LNCAP (cell line): ENCODE measurements around the gene SLC12A3.

ENCODE experiments used
- TF ChIP-seq, protein P1 (sequence below): fragments of 450-650 bp; IDR thresholded peaks from 2 replicates; pipeline ENCODE4 v1.5.1; 2017; ENCODE audit warnings: mild to moderate bottlenecking

Gene SLC12A3

DNA sequence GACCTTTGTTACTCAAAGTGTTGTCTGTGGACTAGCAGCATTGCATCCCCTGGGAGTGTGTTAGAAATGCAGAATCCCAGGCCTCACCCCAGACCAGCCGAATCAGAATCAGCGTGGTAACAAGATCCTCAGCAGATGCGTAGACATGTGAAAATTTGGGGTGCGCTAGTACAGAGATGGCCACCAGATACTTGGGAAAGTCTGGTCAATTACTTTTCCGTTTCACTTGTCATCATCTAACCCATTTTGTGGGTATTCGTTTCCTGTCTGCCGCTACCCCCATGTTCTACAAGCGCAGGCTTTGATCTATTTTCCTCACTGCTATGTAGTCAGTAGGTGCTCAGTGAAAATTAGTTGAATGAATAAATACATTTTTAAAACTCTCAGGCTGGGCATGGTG is 33.8 kb downstream of the SLC12A3 start:
- TF ChIP-seq, protein P1, sequence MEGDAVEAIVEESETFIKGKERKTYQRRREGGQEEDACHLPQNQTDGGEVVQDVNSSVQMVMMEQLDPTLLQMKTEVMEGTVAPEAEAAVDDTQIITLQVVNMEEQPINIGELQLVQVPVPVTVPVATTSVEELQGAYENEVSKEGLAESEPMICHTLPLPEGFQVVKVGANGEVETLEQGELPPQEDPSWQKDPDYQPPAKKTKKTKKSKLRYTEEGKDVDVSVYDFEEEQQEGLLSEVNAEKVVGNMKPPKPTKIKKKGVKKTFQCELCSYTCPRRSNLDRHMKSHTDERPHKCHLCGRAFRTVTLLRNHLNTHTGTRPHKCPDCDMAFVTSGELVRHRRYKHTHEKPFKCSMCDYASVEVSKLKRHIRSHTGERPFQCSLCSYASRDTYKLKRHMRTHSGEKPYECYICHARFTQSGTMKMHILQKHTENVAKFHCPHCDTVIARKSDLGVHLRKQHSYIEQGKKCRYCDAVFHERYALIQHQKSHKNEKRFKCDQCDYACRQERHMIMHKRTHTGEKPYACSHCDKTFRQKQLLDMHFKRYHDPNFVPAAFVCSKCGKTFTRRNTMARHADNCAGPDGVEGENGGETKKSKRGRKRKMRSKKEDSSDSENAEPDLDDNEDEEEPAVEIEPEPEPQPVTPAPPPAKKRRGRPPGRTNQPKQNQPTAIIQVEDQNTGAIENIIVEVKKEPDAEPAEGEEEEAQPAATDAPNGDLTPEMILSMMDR, result no peak

DNA sequence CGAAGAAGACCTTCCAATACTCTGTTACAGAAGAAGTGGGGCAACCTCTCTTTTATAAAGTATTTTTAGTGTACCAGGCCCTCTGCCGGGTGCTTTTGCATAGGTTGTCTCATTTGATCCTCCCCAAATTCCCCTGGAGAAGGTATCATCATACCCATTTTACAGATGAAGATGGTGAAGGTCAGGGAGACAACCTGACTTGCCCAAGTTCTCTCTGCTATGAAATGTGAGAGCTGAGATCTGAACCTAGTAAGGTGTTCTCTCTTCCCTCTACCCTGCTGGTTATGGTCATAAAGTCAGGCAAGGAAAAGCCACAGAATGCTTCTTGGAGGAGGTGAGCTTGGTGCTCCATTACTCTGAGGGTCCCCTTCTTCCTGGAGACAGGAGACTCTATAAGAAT is 38.9 kb downstream of the SLC12A3 start:
- TF ChIP-seq, protein P1, result no peak

DNA sequence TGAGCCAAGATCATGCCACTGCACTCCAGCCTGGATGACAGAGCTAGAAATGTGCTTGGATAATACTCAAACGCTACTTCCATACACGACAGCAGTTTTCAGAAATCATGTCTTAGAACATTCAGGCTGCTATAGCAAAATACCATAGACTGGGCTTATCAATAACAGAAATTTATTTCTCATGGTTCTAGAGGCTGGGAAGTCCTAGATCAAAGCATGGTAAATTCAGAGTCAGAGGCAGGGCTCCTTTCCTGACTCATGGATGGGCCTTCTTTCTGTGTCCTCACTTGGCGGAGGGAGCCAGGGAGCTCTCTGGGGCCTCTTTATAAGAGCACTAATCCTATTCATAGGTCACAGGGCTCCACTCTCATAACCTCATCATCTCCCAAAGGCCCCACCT is 42.4 kb downstream of the SLC12A3 start:
- TF ChIP-seq, protein P1, result no peak

DNA sequence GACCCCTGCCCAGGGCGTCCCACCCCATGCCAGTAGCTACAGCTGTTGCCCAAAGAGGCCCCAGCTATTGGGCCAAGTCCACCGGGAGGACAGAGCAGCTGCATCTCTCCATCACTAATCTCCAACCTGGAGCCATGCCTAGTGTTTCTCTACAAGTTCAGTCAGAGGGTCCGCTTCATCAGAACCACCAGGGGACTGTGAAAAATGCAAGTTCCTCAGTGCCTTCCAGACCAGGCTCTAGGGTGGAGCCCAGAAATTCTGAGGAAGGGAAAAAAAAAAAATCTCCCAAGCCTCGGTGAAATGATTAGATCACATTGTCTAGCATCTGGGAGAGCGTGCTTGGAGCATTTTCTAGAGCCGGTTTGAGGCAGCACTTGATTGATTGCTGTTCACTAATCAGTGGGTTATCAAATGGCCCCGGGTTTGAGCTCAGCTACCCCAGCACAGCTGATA is 44.5 kb downstream of the SLC12A3 start:
- TF ChIP-seq, protein P1, result no peak

DNA sequence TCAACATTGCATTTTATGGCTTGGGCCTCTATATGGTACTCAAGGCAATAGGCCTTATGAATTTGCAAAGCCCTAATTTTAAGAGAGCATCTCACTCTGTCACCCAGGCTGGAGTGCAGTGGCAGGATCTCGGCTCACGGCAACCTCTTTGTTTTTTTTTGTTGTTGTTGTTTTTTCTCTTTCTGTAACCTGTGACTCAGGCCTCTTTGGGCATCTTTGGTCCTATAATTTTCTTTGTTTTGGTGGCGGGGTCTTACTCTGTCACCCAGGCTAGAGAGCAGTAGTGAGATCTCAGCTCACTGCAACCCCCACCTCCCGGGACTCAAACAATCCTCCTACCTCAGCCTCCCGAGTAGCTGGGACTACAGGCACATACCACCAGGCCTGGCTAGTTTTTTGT is 45.1 kb downstream of the SLC12A3 start:
- TF ChIP-seq, protein P1, result no peak

DNA sequence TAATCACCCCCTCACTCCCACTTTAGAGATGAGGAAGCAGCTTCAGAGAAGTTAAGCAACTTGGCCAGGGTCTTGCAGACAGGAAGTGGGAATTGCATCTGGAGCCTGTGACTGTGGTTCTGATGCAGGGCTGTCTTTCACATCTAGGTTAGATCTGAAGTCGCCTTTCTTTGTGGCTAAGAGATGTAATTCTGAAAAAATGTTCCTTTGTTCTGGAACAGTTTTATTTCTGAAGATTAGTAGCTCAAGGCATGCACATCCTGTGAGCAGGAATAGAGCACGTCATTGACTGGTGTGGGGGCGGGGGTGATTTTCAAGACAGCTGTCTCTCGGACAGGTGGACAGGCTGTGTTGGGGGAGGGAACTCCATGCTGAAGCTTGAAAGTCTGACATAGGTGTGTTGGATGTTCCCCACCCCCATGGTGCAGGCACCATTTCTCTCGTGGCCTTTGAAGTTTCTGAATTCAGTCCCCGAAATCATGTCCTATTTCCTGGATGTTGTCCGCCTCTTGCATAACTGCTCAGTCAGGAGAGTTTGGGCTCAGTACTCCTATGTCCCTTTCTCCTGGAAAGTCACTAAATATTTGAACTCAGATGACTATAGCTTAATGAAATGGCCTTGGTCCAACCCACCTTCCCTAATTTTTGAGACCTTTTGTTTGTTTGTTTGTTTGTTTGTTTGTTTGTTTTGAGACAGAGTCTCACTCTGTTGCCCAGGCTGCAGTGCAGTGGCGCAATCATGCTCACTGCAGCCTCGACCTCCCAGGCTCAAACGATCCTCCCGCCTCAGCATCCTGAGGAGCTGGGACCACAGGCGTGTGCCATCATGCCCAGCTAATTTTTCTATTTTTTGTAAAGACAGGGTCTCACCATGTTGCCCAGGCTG is 45.9 kb downstream of the SLC12A3 start:
- TF ChIP-seq, protein P1, result no peak

DNA sequence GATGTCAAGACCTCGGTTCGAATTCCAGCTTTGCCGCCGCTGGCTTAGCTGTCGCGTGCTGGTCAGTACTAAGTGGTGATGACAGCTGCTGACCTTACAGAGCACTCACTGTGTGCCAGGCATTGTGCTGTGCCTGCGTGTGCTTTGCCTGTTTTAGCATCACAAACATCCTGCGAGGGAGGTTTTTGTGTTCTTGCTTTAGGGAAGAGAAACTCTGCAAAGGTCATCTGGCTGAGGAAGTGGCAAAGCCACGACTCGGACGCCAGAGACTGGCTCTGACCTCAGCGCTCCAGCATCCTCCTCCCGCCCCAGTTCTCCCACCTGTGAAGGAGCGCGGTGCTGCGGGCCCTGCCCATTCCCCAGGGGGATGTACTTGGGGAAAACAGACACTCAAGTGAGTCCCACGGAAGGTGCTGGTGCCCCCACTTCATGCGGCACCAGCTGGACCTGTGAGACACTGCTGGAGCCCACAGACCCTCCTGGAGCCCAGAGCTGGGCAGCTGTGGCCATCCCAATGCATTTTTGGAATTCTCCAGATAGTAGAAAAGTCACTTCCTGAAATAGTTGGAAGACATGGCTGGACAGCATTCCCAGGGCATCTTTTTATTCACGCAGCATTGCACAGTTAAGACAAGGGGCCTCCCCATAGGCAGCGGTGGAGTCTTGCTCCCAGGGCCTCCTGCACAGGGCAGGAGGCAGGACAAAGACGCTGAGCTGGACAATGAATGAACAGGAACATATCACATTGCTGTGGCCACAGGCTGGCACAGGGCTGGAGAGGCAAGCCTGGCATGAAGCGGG is 47.0 kb downstream of the SLC12A3 start:
- TF ChIP-seq, protein P1, result no peak
